ENCODE data around the gene PTPRD. TPM values are rescaled to one million over a fixed set of nuclear protein-coding genes. Genes with fewer than 3 reads are reported as not detected.

Gene PTPRD
- total RNA-seq, 4 donors from 2014 or later = 85.8 to 169 (median 135) TPM

- Histone ChIP-seq H3K27ac (no peak overlapping the region), H3K27me3 (no peaks in the 10 kb centered on the region), H3K9me3 (no peaks in the 10 kb centered on the region), H3K4me3 (no peak overlapping the region), H3K4me1 (no peaks in the 10 kb centered on the region), H3K36me3 (no peaks in the 10 kb centered on the region)
- TF ChIP-seq POLR2A (IDR thresholded peaks at IDR 0.05) (no peak), CTCF (IDR thresholded peaks at IDR 0.05) (no peak)
- DNase-seq = no peak
These were observed 1899.0 kb downstream of the PTPRD start for GRCh38 chr9:8713811-8714165.

DNA sequence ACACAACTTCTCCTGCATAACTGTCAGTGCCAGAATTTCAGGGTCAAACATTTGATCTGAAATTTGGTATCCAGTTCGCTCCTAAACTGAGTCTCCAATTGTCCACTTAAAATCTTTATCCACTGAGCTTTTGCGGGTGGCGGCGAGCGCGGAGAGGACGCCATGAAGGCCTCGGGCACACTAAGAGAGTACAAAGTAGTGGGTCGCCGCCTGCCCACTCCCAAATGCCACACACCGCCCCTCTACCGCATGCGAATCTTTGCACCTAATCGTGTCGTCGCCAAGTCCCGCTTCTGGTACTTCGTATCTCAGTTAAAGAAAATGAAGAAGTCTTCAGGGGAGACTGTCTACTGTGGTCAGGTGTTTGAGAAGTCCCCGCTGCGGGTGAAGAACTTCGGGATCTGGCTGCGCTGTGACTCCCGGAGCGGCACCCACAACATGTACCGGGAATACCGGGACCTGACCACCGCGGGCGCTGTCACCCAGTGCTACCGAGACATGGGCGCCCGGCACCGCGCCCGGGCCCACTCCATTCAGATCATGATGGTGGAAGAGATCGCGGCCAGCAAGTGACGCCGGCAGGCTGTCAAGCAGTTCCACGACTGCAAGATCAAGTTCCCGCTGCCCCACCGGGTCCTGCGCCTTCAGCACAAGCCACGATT is 1899.5 kb downstream of the PTPRD start:
- no peak for TF ChIP-seq CTCF (IDR thresholded peaks at IDR 0.05)

GRCh38 chr9:8709731-8710130 is 1903.1 kb downstream of the PTPRD start:
- Histone ChIP-seq H3K4me3 (no peak overlapping the region), H3K9me3 (no peaks in the 10 kb centered on the region), H3K36me3 (no peaks in the 10 kb centered on the region), H3K27me3 (no peaks in the 10 kb centered on the region), H3K27ac (no peak overlapping the region), H3K4me1 (no peaks in the 10 kb centered on the region)
- TF ChIP-seq POLR2A (IDR thresholded peaks at IDR 0.05) (no peak), CTCF (IDR thresholded peaks at IDR 0.05) (no peak)
- DNase-seq = no peak

More for the DNA sequence above, 1899.5 kb downstream of the PTPRD start:
- no peak for DNase-seq
- H3K27me3 ChIP-seq = no peaks in the 10 kb centered on the region
- no peaks in the 10 kb centered on the region for H3K9me3 ChIP-seq
- H3K4me1 ChIP-seq = no peaks in the 10 kb centered on the region
- no peak overlapping the region for H3K4me3 ChIP-seq
- no peak overlapping the region for H3K27ac ChIP-seq
- H3K36me3 ChIP-seq = no peaks in the 10 kb centered on the region

- Histone ChIP-seq H3K4me3 (no peak overlapping the region), H3K9me3 (no peaks in the 10 kb centered on the region), H3K4me1 (no peaks in the 10 kb centered on the region), H3K27me3 (no peaks in the 10 kb centered on the region), H3K36me3 (no peaks in the 10 kb centered on the region), H3K27ac (no peak overlapping the region)
- DNase-seq = no peak
- TF ChIP-seq POLR2A (IDR thresholded peaks at IDR 0.05) (no peak), CTCF (IDR thresholded peaks at IDR 0.05) (no peak)
These were observed 1904.1 kb downstream of the PTPRD start for GRCh38 chr9:8708728-8709127.

DNA sequence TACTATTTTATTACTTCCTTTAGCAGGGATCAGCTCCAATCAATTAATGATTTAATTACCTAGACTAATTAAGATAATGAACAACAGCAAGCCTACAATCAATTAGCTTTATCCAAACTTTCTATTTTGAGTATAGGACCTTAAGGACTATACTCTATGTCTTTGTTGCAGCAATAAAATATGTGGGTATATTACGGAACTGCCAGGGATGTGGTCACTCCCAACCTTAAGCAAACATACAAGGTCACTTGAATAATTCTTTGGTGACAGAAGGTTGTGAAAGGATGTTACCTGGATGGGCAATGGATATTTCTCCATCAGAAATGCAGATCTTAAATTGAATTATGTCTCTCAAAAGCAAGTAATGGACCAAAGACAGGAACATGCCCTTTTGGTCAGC is 1905.8 kb downstream of the PTPRD start:
- DNase-seq = no peak

More for the DNA sequence above, 1905.8 kb downstream of the PTPRD start:
- H3K4me3 ChIP-seq = no peak overlapping the region
- no peak overlapping the region for H3K27ac ChIP-seq
- H3K4me1 ChIP-seq = no peaks in the 10 kb centered on the region
- no peaks in the 10 kb centered on the region for H3K9me3 ChIP-seq
- no peak for TF ChIP-seq CTCF (IDR thresholded peaks at IDR 0.05)
- TF ChIP-seq POLR2A (IDR thresholded peaks at IDR 0.05) = no peak
- H3K27me3 ChIP-seq = no peaks in the 10 kb centered on the region
- H3K36me3 ChIP-seq = no peaks in the 10 kb centered on the region

All from Peyer's patch (tissue), 4 donors.